ENCODE data around the gene HSF2.

Gene HSF2

GRCh38 chr6:122394016-122394415 is 5.4 kb upstream of the HSF2 start:
- DNase-seq (ENCODE audit: low read depth in 2 of 2) = no peak

GRCh38 chr6:122399055-122399347 is 451 bp upstream of the HSF2 start:
- no peak for DNase-seq (ENCODE audit: low read depth in 2 of 2)

- DNase-seq (ENCODE audit: low read depth in 2 of 2) = no peak
Measured at GRCh38 chr6:122400121-122400450, 634 bp downstream of the HSF2 start.

- no peak for DNase-seq (ENCODE audit: low read depth in 2 of 2)
Measured at GRCh38 chr6:122400462-122401089, 1.1 kb downstream of the HSF2 start.

- no peak for DNase-seq (ENCODE audit: low read depth in 2 of 2)
Measured at GRCh38 chr6:122401104-122401503, 1.7 kb downstream of the HSF2 start.

- DNase-seq (ENCODE audit: low read depth in 2 of 2) = no peak
Measured at GRCh38 chr6:122404444-122404843, 5.0 kb downstream of the HSF2 start.

GRCh38 chr6:122405417-122405816 is 6.0 kb downstream of the HSF2 start:
- no peak for DNase-seq (ENCODE audit: low read depth in 2 of 2)

GRCh38 chr6:122406187-122406586 is 6.7 kb downstream of the HSF2 start:
- DNase-seq (ENCODE audit: low read depth in 2 of 2) = no peak

GRCh38 chr6:122407712-122408111 is 8.3 kb downstream of the HSF2 start:
- DNase-seq (ENCODE audit: low read depth in 2 of 2) = no peak

GRCh38 chr6:122408240-122408639 is 8.8 kb downstream of the HSF2 start:
- no peak for DNase-seq (ENCODE audit: low read depth in 2 of 2)

- DNase-seq (ENCODE audit: low read depth in 2 of 2) = no peak
Measured at GRCh38 chr6:122408702-122409458, 9.4 kb downstream of the HSF2 start.

GRCh38 chr6:122412001-122412400 is 12.5 kb downstream of the HSF2 start:
- DNase-seq (ENCODE audit: low read depth in 2 of 2) = no peak

- no peak for DNase-seq (ENCODE audit: low read depth in 2 of 2)
Measured at GRCh38 chr6:122416825-122417224, 17.4 kb downstream of the HSF2 start.

GRCh38 chr6:122422003-122422402 is 22.6 kb downstream of the HSF2 start:
- DNase-seq (ENCODE audit: low read depth in 2 of 2) = no peak

- DNase-seq (ENCODE audit: low read depth in 2 of 2) = no peak
Measured at GRCh38 chr6:122422614-122423267, 23.3 kb downstream of the HSF2 start.

GRCh38 chr6:122423734-122424133 is 24.3 kb downstream of the HSF2 start:
- DNase-seq (ENCODE audit: low read depth in 2 of 2) = no peak

GRCh38 chr6:122426597-122426996 is 27.1 kb downstream of the HSF2 start:
- DNase-seq (ENCODE audit: low read depth in 2 of 2) = no peak

GRCh38 chr6:122428781-122429180 is 29.3 kb downstream of the HSF2 start:
- no peak for DNase-seq (ENCODE audit: low read depth in 2 of 2)

- DNase-seq (ENCODE audit: low read depth in 2 of 2) = no peak
Measured at GRCh38 chr6:122429323-122429722, 29.9 kb downstream of the HSF2 start.

- no peak for DNase-seq (ENCODE audit: low read depth in 2 of 2)
Measured at GRCh38 chr6:122431780-122432179, 32.3 kb downstream of the HSF2 start.

GRCh38 chr6:122432816-122433215 is 33.4 kb downstream of the HSF2 start:
- DNase-seq (ENCODE audit: low read depth in 2 of 2) = no peak

- DNase-seq (ENCODE audit: low read depth in 2 of 2) = no peak
Measured at GRCh38 chr6:122438975-122439374, 39.5 kb downstream of the HSF2 start.

- no peak for DNase-seq (ENCODE audit: low read depth in 2 of 2)
Measured at GRCh38 chr6:122445274-122445673, 45.8 kb downstream of the HSF2 start.

Measured in stimulated activated CD8-positive, alpha-beta memory T cell treated with anti-CD3 and anti-CD28 coated beads, Interleukin-15, amount 100 ng/mL, for 48 hours (primary cell).